Measurements from ENCODE around the gene GNG7.
A peak's percentile ranks its signal among the peaks of the same experiment; 100 is the strongest.
"Not testable (repeated sequence)": the region's sequence is repeated elsewhere in the genome, so short reads cannot be mapped to it uniquely, and the experiment has no call there.

GNG7 gene

GRCh38 chr19:2507109-2507508, 195.4 kb downstream of the GNG7 start:
- DNase-seq (ENCODE audit: low read depth) = no peak

GRCh38 chr19:2506656-2507055, 195.8 kb downstream of the GNG7 start:
- DNase-seq (ENCODE audit: low read depth) = not testable (repeated sequence)

- peak; percentile 72 for DNase-seq (ENCODE audit: low read depth)
These were observed 198.9 kb downstream of the GNG7 start for GRCh38 chr19:2503521-2504109.

- no peak for DNase-seq (ENCODE audit: low read depth)
These were observed 201.6 kb downstream of the GNG7 start for GRCh38 chr19:2500841-2501261.

GRCh38 chr19:2500156-2500555, 202.3 kb downstream of the GNG7 start:
- no peak for DNase-seq (ENCODE audit: low read depth)

- no peak for DNase-seq (ENCODE audit: low read depth)
These were observed 205.3 kb downstream of the GNG7 start for GRCh38 chr19:2497186-2497585.

- DNase-seq (ENCODE audit: low read depth) = no peak
These were observed 206.7 kb downstream of the GNG7 start for GRCh38 chr19:2495651-2496316.

- no peak for DNase-seq (ENCODE audit: low read depth)
These were observed 207.3 kb downstream of the GNG7 start for GRCh38 chr19:2495130-2495641.

- DNase-seq (ENCODE audit: low read depth) = peak; percentile 36
These were observed 207.9 kb downstream of the GNG7 start for GRCh38 chr19:2494447-2495129.

GRCh38 chr19:2494084-2494446, 208.4 kb downstream of the GNG7 start:
- no peak for DNase-seq (ENCODE audit: low read depth)

- not testable (repeated sequence) for DNase-seq (ENCODE audit: low read depth)
These were observed 209.0 kb downstream of the GNG7 start for GRCh38 chr19:2493448-2493847.

GRCh38 chr19:2492870-2493269, 209.6 kb downstream of the GNG7 start:
- no peak for DNase-seq (ENCODE audit: low read depth)

GRCh38 chr19:2491130-2491801, 211.2 kb downstream of the GNG7 start:
- DNase-seq (ENCODE audit: low read depth) = no peak

- DNase-seq (ENCODE audit: low read depth) = no peak
These were observed 211.8 kb downstream of the GNG7 start for GRCh38 chr19:2490659-2491058.

- DNase-seq (ENCODE audit: low read depth) = no peak
These were observed 213.4 kb downstream of the GNG7 start for GRCh38 chr19:2488942-2489731.

GRCh38 chr19:2488405-2488941, 214.0 kb downstream of the GNG7 start:
- DNase-seq (ENCODE audit: low read depth) = no peak

- no peak for DNase-seq (ENCODE audit: low read depth)
These were observed 214.7 kb downstream of the GNG7 start for GRCh38 chr19:2487842-2488241.

GRCh38 chr19:2487090-2487489, 215.4 kb downstream of the GNG7 start:
- no peak for DNase-seq (ENCODE audit: low read depth)

GRCh38 chr19:2485428-2485827, 217.1 kb downstream of the GNG7 start:
- DNase-seq (ENCODE audit: low read depth) = no peak

GRCh38 chr19:2484178-2484937, 218.1 kb downstream of the GNG7 start:
- no peak for DNase-seq (ENCODE audit: low read depth)
